ENCODE measurements around the gene CHD2. TPM values are rescaled to one million over a fixed set of nuclear protein-coding genes. Genes with fewer than 3 reads are reported as not detected.

Gene CHD2
- total RNA-seq, 1 experiment from 2014 or later, result 37.3 TPM

DNA sequence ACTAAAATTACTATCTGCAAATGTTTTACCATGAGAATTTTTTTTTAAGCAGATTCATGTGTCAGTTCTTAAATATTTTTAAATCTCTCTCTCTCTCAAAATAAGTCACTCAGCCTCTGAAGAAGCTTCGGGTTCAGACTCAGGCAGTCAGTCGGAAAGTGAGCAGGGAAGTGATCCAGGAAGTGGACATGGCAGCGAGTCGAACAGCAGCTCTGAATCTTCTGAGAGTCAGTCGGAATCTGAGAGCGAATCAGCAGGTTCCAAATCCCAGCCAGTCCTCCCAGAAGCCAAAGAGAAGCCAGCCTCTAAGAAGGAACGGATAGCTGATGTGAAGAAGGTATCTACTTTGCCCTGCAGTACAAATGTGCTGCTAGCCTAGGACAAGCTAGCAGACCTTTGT lies 24.1 kb downstream of the CHD2 start:
- Histone ChIP-seq H4K20me1 (ENCODE audit: insufficient read depth, low read depth, low read length) (no peaks in the 10 kb centered on the region), H3K27me3 (ENCODE audit: low read length) (no peaks in the 10 kb centered on the region), H3K4me2 (ENCODE audit: low read depth, low read length, poor library complexity, severe bottlenecking) (no peak overlapping the region), H3K36me3 (ENCODE audit: insufficient read depth, low read length) (peaks cover 34% of the 10 kb centered on the region; the same call in 1 of the 2 replicates), H3K4me1 (ENCODE audit: low read length) (peaks cover 33% of the 10 kb centered on the region), H3K79me2 (ENCODE audit: low read length) (peaks cover 53% of the 10 kb centered on the region), H3K9me2 (replicated peaks; ENCODE audit: insufficient read depth, low read length) (no peaks in the 10 kb centered on the region), H3K27ac (ENCODE audit: low read length) (no peak overlapping the region), H3K9me3 (ENCODE audit: low read length) (no peaks in the 10 kb centered on the region), H3K9ac (ENCODE audit: low read length) (no peak overlapping the region), H3K4me3 (ENCODE audit: low read length) (no peak overlapping the region), H2AFZ (ENCODE audit: low read length) (no peak overlapping the region)
- DNase-seq, result no peak

GRCh38 chr15:92925454-92925853 lies 25.3 kb downstream of the CHD2 start:
- DNase-seq, result no peak
- Histone ChIP-seq H3K4me2 (ENCODE audit: low read depth, low read length, poor library complexity, severe bottlenecking) (no peak overlapping the region), H3K9me3 (ENCODE audit: low read length) (no peaks in the 10 kb centered on the region), H3K27me3 (ENCODE audit: low read length) (no peaks in the 10 kb centered on the region), H3K9me2 (replicated peaks; ENCODE audit: insufficient read depth, low read length) (no peaks in the 10 kb centered on the region), H4K20me1 (ENCODE audit: insufficient read depth, low read depth, low read length) (no peaks in the 10 kb centered on the region), H2AFZ (ENCODE audit: low read length) (no peak overlapping the region), H3K27ac (ENCODE audit: low read length) (no peak overlapping the region), H3K4me1 (ENCODE audit: low read length) (peaks cover 22% of the 10 kb centered on the region), H3K9ac (ENCODE audit: low read length) (no peak overlapping the region), H3K79me2 (ENCODE audit: low read length) (peaks cover 41% of the 10 kb centered on the region), H3K4me3 (ENCODE audit: low read length) (no peak overlapping the region), H3K36me3 (ENCODE audit: insufficient read depth, low read length) (peaks cover 38% of the 10 kb centered on the region)

- Histone ChIP-seq H4K20me1 (ENCODE audit: insufficient read depth, low read depth, low read length) (no peaks in the 10 kb centered on the region), H3K4me1 (ENCODE audit: low read length) (no peaks in the 10 kb centered on the region), H3K4me2 (ENCODE audit: low read depth, low read length, poor library complexity, severe bottlenecking) (no peak overlapping the region), H3K79me2 (ENCODE audit: low read length) (peaks cover 14% of the 10 kb centered on the region; the same call in 1 of the 2 replicates), H3K36me3 (ENCODE audit: insufficient read depth, low read length) (peaks cover 47% of the 10 kb centered on the region), H3K9ac (ENCODE audit: low read length) (no peak overlapping the region), H3K4me3 (ENCODE audit: low read length) (no peak overlapping the region), H3K27ac (ENCODE audit: low read length) (no peak overlapping the region), H3K27me3 (ENCODE audit: low read length) (no peaks in the 10 kb centered on the region), H3K9me2 (replicated peaks; ENCODE audit: insufficient read depth, low read length) (no peaks in the 10 kb centered on the region), H2AFZ (ENCODE audit: low read length) (no peak overlapping the region), H3K9me3 (ENCODE audit: low read length) (no peaks in the 10 kb centered on the region)
- DNase-seq, result no peak
Measured at GRCh38 chr15:92928225-92928750, 28.2 kb downstream of the CHD2 start.

DNA sequence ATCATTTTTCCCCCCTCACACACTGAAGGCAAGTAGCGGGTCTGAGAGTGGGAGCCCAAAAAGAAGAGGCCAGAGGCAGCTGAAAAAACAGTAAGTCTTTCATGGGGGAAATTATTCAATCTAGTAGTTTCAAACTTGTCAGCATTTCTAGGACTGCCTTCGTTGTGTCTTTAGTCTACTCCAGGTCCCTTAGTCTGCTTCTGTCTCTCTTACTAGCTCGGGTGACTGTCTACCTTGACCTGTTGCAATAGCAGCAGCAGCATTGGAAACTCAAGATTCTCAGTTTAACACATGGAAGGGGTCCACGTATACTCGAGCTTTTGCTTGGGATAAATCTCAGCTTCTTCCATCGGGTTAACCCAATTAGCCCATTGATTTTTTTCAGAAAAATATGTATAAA lies 28.9 kb downstream of the CHD2 start:
- Histone ChIP-seq H3K27ac (ENCODE audit: low read length) (no peak overlapping the region), H3K4me1 (ENCODE audit: low read length) (no peaks in the 10 kb centered on the region), H3K9ac (ENCODE audit: low read length) (no peak overlapping the region), H3K27me3 (ENCODE audit: low read length) (no peaks in the 10 kb centered on the region), H3K36me3 (ENCODE audit: insufficient read depth, low read length) (peaks cover 49% of the 10 kb centered on the region), H4K20me1 (ENCODE audit: insufficient read depth, low read depth, low read length) (no peaks in the 10 kb centered on the region), H2AFZ (ENCODE audit: low read length) (no peak overlapping the region), H3K4me2 (ENCODE audit: low read depth, low read length, poor library complexity, severe bottlenecking) (no peak overlapping the region), H3K9me3 (ENCODE audit: low read length) (no peaks in the 10 kb centered on the region), H3K4me3 (ENCODE audit: low read length) (no peak overlapping the region), H3K9me2 (replicated peaks; ENCODE audit: insufficient read depth, low read length) (no peaks in the 10 kb centered on the region), H3K79me2 (ENCODE audit: low read length) (peaks cover 21% of the 10 kb centered on the region; the same call in 1 of the 2 replicates)
- no peak for DNase-seq

GRCh38 chr15:92930054-92930621 lies 30.0 kb downstream of the CHD2 start:
- Histone ChIP-seq H3K4me2 (ENCODE audit: low read depth, low read length, poor library complexity, severe bottlenecking) (no peak overlapping the region), H3K4me1 (ENCODE audit: low read length) (no peaks in the 10 kb centered on the region), H2AFZ (ENCODE audit: low read length) (no peak overlapping the region), H4K20me1 (ENCODE audit: insufficient read depth, low read depth, low read length) (no peaks in the 10 kb centered on the region), H3K27ac (ENCODE audit: low read length) (no peak overlapping the region), H3K4me3 (ENCODE audit: low read length) (no peak overlapping the region), H3K9me2 (replicated peaks; ENCODE audit: insufficient read depth, low read length) (no peaks in the 10 kb centered on the region), H3K79me2 (ENCODE audit: low read length) (peaks cover 22% of the 10 kb centered on the region; the same call in 1 of the 2 replicates), H3K27me3 (ENCODE audit: low read length) (no peaks in the 10 kb centered on the region), H3K36me3 (ENCODE audit: insufficient read depth, low read length) (peaks cover 47% of the 10 kb centered on the region), H3K9me3 (ENCODE audit: low read length) (no peaks in the 10 kb centered on the region), H3K9ac (ENCODE audit: low read length) (no peak overlapping the region)
- no peak for DNase-seq

DNA sequence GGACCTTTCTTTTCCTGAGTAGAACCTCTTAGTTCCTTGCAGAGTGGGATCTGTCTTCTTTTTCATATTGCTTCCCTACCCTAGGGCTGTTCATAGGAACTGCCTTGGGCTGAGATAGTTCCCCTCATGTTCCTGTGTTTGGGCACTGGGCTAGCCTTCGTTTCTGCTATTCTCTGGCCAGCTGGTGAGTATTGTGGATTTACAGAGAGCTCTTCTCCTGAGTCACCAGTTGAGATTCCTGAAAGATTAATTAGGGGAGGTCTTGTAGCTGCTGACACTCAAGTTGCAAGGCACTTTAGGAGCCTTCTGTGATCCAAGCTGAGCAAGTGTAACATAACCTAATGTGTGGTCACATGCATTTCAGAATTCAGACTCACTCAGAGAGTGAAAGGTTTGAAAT lies 30.7 kb downstream of the CHD2 start:
- Histone ChIP-seq H4K20me1 (ENCODE audit: insufficient read depth, low read depth, low read length) (no peaks in the 10 kb centered on the region), H3K4me3 (ENCODE audit: low read length) (no peak overlapping the region), H2AFZ (ENCODE audit: low read length) (no peak overlapping the region), H3K9me3 (ENCODE audit: low read length) (no peaks in the 10 kb centered on the region), H3K36me3 (ENCODE audit: insufficient read depth, low read length) (peaks cover 47% of the 10 kb centered on the region), H3K4me1 (ENCODE audit: low read length) (no peaks in the 10 kb centered on the region), H3K9me2 (replicated peaks; ENCODE audit: insufficient read depth, low read length) (no peaks in the 10 kb centered on the region), H3K27me3 (ENCODE audit: low read length) (no peaks in the 10 kb centered on the region), H3K27ac (ENCODE audit: low read length) (no peak overlapping the region), H3K4me2 (ENCODE audit: low read depth, low read length, poor library complexity, severe bottlenecking) (no peak overlapping the region), H3K79me2 (ENCODE audit: low read length) (peaks cover 27% of the 10 kb centered on the region; the same call in 1 of the 2 replicates), H3K9ac (ENCODE audit: low read length) (no peak overlapping the region)
- no peak for DNase-seq

- Histone ChIP-seq H3K9ac (ENCODE audit: low read length) (no peak overlapping the region), H4K20me1 (ENCODE audit: insufficient read depth, low read depth, low read length) (no peaks in the 10 kb centered on the region), H3K36me3 (ENCODE audit: insufficient read depth, low read length) (peaks cover 52% of the 10 kb centered on the region), H3K4me1 (ENCODE audit: low read length) (no peaks in the 10 kb centered on the region), H3K27me3 (ENCODE audit: low read length) (no peaks in the 10 kb centered on the region), H3K4me3 (ENCODE audit: low read length) (no peak overlapping the region), H3K4me2 (ENCODE audit: low read depth, low read length, poor library complexity, severe bottlenecking) (no peak overlapping the region), H3K79me2 (ENCODE audit: low read length) (peaks cover 22% of the 10 kb centered on the region; the same call in 1 of the 2 replicates), H3K9me3 (ENCODE audit: low read length) (no peaks in the 10 kb centered on the region), H3K27ac (ENCODE audit: low read length) (no peak overlapping the region), H2AFZ (ENCODE audit: low read length) (no peak overlapping the region), H3K9me2 (replicated peaks; ENCODE audit: insufficient read depth, low read length) (no peaks in the 10 kb centered on the region)
- DNase-seq, result no peak
Measured at GRCh38 chr15:92932946-92933649, 33.0 kb downstream of the CHD2 start.

DNA sequence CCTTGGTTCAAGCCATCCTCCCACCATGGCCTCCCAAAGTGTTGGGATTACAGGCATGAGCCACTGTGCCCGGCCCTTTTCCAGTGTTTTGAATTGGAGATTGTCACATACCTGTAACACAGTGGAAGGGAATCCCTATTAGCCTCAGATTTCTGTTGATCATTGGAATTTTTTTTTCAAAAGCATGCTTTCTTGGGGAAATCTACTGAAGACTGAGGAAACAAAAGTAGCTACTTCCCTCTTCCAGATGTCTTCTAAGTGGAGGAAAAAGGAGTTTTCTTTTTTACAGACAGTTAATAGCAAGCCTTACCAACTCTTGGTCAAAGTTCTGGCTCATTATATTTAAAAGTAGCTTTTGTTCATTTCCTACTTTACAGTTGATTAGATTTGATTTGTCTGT lies 33.7 kb downstream of the CHD2 start:
- Histone ChIP-seq H3K4me1 (ENCODE audit: low read length) (no peaks in the 10 kb centered on the region), H3K9ac (ENCODE audit: low read length) (no peak overlapping the region), H3K9me3 (ENCODE audit: low read length) (no peaks in the 10 kb centered on the region), H3K79me2 (ENCODE audit: low read length) (peaks cover 21% of the 10 kb centered on the region; the same call in 1 of the 2 replicates), H3K27me3 (ENCODE audit: low read length) (no peaks in the 10 kb centered on the region), H3K27ac (ENCODE audit: low read length) (no peak overlapping the region), H4K20me1 (ENCODE audit: insufficient read depth, low read depth, low read length) (no peaks in the 10 kb centered on the region), H2AFZ (ENCODE audit: low read length) (no peak overlapping the region), H3K4me3 (ENCODE audit: low read length) (no peak overlapping the region), H3K9me2 (replicated peaks; ENCODE audit: insufficient read depth, low read length) (no peaks in the 10 kb centered on the region), H3K36me3 (ENCODE audit: insufficient read depth, low read length) (peaks cover 52% of the 10 kb centered on the region), H3K4me2 (ENCODE audit: low read depth, low read length, poor library complexity, severe bottlenecking) (no peak overlapping the region)
- no peak for DNase-seq

Data from Karpas-422 (cell line).